CD14-positive monocyte (primary cell): ENCODE data around the gene C3orf18. TPM values are rescaled to one million over a fixed set of nuclear protein-coding genes. Genes with fewer than 3 reads are reported as not detected.

ENCODE experiments used
- DNase-seq, 3 donors: peaks; one replicate each; pipeline ENCODE4 v3.0.0-alpha.2; 2011 to 2022
- H2AFZ ChIP-seq: 2 replicates; pipeline ENCODE4 v1.6.0; 2012; ENCODE audit warnings: mild to moderate bottlenecking, low read depth, low read length, inconsistent platforms; ENCODE audit not compliant: insufficient read depth, poor library complexity, severe bottlenecking
- H3K27ac ChIP-seq, 2 donors: 1 replicate in 1 of 2; 2 replicates in 1 of 2; pipeline ENCODE4 v1.5.1; 2012 to 2013; ENCODE audit warnings: low read length in 2 of 2, control low read depth in 1 of 2, inconsistent platforms in 1 of 2, low read depth in 1 of 2, mild to moderate bottlenecking in 1 of 2
- H3K27me3 ChIP-seq, 2 donors: one replicate each; pipeline versions ENCODE4 v1.6.0 to v1.6.1; 2011 to 2013; ENCODE audit warnings: low read length in 2 of 2; ENCODE audit not compliant: control insufficient read depth in 2 of 2, insufficient read depth in 2 of 2
- H3K36me3 ChIP-seq, 2 donors: replicated peaks in 1 of 2; 1 replicate in 1 of 2; 2 replicates in 1 of 2; pipeline versions ENCODE4 v1.5.1 to v1.6.1; 2012 to 2013; ENCODE audit warnings: low read length in 2 of 2, control low read depth in 1 of 2, inconsistent platforms in 1 of 2, mild to moderate bottlenecking in 1 of 2; ENCODE audit not compliant: insufficient read depth in 2 of 2, control insufficient read depth in 1 of 2
- H3K4me1 ChIP-seq, 2 donors: 1 replicate in 1 of 2; 2 replicates in 1 of 2; pipeline versions ENCODE4 v1.5.1 to v1.6.1; 2012 to 2013; ENCODE audit warnings: low read length in 2 of 2, control low read depth in 1 of 2, inconsistent platforms in 1 of 2, mild to moderate bottlenecking in 1 of 2, moderate library complexity in 1 of 2; ENCODE audit not compliant: insufficient read depth in 2 of 2, control insufficient read depth in 1 of 2
- H3K4me2 ChIP-seq: replicated peaks from 2 replicates; pipeline ENCODE3; 2012; ENCODE audit warnings: low read length, moderate library complexity, mild to moderate bottlenecking; ENCODE audit not compliant: poor library complexity, severe bottlenecking; ENCODE audit errors: extremely low read depth
- H3K4me3 ChIP-seq, 3 experiments: fragments of 200-600 bp in 1 of 3; sonication (generic) in 1 of 3; replicated peaks in 1 of 3; 1 replicate in 2 of 3; 2 replicates in 1 of 3; pipeline ENCODE4 v1.5.1; 2011 to 2013; ENCODE audit warnings: low read length in 3 of 3, mild to moderate bottlenecking in 3 of 3, control low read depth in 2 of 3, low read depth in 2 of 3, inconsistent platforms in 1 of 3, moderate library complexity in 1 of 3
- H3K79me2 ChIP-seq: 2 replicates; pipeline ENCODE4 v1.6.0; 2012; ENCODE audit warnings: mild to moderate bottlenecking, control low read depth, inconsistent platforms, low read length, moderate library complexity; ENCODE audit not compliant: insufficient read depth
- H3K9ac ChIP-seq: 2 replicates; pipeline ENCODE4 v1.6.0; 2017; ENCODE audit warnings: low read length, mild to moderate bottlenecking; ENCODE audit not compliant: insufficient read depth, poor library complexity, severe bottlenecking
- H3K9me3 ChIP-seq, 2 donors: replicated peaks in 1 of 2; 1 replicate in 1 of 2; 2 replicates in 1 of 2; pipeline versions ENCODE4 v1.5.1 to v1.6.1; 2012 to 2013; ENCODE audit warnings: low read length in 2 of 2, control low read depth in 1 of 2; ENCODE audit not compliant: control insufficient read depth in 1 of 2, insufficient read depth in 1 of 2
- H4K20me1 ChIP-seq: 2 replicates; pipeline ENCODE4 v1.6.0; 2012; ENCODE audit warnings: mild to moderate bottlenecking, low read length, control low read depth, moderate library complexity; ENCODE audit not compliant: insufficient read depth
- H3K27ac Mint-ChIP-seq, 7 donors: one replicate each; pipeline ENCODE4 v1.8.0; 2020; ENCODE audit warnings: mild to moderate bottlenecking in 7 of 7, mixed read lengths in 7 of 7, moderate library complexity in 6 of 7, inconsistent platforms in 2 of 7
- H3K27me3 Mint-ChIP-seq, 3 donors: one replicate each; pipeline ENCODE4 v1.8.0; 2021 to 2022; ENCODE audit warnings: low read depth in 3 of 3, mild to moderate bottlenecking in 3 of 3, mixed read lengths in 3 of 3, moderate library complexity in 3 of 3, inconsistent platforms in 1 of 3
- H3K36me3 Mint-ChIP-seq, 2 donors: one replicate each; pipeline ENCODE4 v1.8.0; 2020; ENCODE audit warnings: mixed read lengths in 2 of 2, inconsistent platforms in 1 of 2, mild to moderate bottlenecking in 1 of 2
- H3K4me1 Mint-ChIP-seq: one replicate; pipeline ENCODE4 v1.8.0; 2020; ENCODE audit warnings: mild to moderate bottlenecking, mixed read lengths
- H3K4me3 Mint-ChIP-seq, 2 donors: one replicate each; pipeline ENCODE4 v1.8.0; 2020; ENCODE audit warnings: mild to moderate bottlenecking in 2 of 2, mixed read lengths in 2 of 2, moderate library complexity in 1 of 2
- H3K9me3 Mint-ChIP-seq, 7 donors: one replicate each; pipeline ENCODE4 v1.8.0; 2020 to 2022; ENCODE audit warnings: mixed read lengths in 7 of 7, mild to moderate bottlenecking in 6 of 7, moderate library complexity in 6 of 7, inconsistent platforms in 2 of 7
- WGBS: methylation state at CpG from one replicate; pipeline ENCODE4 v1.1.5; 2013; ENCODE audit warnings: missing lambda C conversion rate; ENCODE audit not compliant: insufficient coverage; 5-methylcytosine and 5-hydroxymethylcytosine counted together
- intact Hi-C, 2 donors: fragments of 100-400 bp; cut with micrococcal nuclease; formaldehyde crosslinking; loops; one replicate each; pipeline versions ENCODE4 v1.15.0 to v1.15.1; 2023
- polyA plus RNA-seq, 3 donors: library from polyadenylated mRNA; depleted of rRNA in 1 of 3; unstranded in 2 of 3; stranded (reverse) in 1 of 3; fragments of 300-500 nt in 2 of 3; fragments of >200 nt in 1 of 3; fragmentation: Illumina TruSeq in 2 of 3; gene quantifications; 1 replicate in 2 of 3; 2 replicates in 1 of 3; pipeline ENCODE4 v1.2.3, GENCODE V29; 2012 to 2021
- TF ChIP-seq, protein P1 (sequence below): fragments of 200-600 bp; IDR thresholded peaks from one replicate; pipeline ENCODE4 v1.8.0; 2022; ENCODE audit warnings: antibody characterized with exemption, mild to moderate bottlenecking

The C3orf18 gene
- polyA plus RNA-seq, 3 donors: 0.18 to 1.5 (median 0.76) TPM

DNA sequence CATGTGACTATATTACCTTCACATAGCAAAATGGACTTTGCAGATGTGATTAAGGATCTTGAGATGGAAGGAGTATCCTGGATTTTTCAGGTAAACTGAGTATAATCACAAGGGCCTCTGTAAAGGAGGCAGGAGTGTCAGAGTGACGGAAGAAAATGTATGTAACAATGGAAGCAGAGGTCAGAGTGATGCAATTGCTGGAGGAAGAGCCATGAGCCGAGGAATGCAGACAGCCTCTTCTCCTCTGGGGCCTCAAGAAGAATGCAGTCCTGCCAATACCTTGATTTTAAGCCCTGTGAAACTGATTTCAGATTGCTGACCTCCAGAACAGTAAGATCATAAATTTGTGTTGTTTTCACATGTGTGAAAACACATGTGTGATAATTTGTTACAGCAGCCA is 16.8 kb upstream of the C3orf18 start:
- DNase-seq: peak in 1 of 3 donors; percentile 16
- no peaks in the 10 kb centered on the region for H4K20me1 ChIP-seq
- H3K27ac ChIP-seq: peak overlapping the region in 1 of 2 donors; percentile 26
- peaks cover 23 to 27% of the 10 kb centered on the region in 2 donors for H3K4me1 ChIP-seq
- Mint-ChIP-seq H3K27ac (no peak overlapping the region), H3K4me3 (no peak overlapping the region), H3K9me3 (peaks cover 0 to 1% (median 0%) of the 10 kb centered on the region in 7 donors), H3K36me3 (peaks cover 18 to 40% of the 10 kb centered on the region in 2 donors), H3K4me1 (peaks cover 28% of the 10 kb centered on the region), H3K27me3 (peaks cover 0 to 2% (median 0%) of the 10 kb centered on the region in 3 donors)
- no peaks in the 10 kb centered on the region for H3K79me2 ChIP-seq
- H3K9me3 ChIP-seq: no peaks in the 10 kb centered on the region
- H3K4me2 ChIP-seq: no peak overlapping the region
- H3K36me3 ChIP-seq: peaks cover 10 to 25% of the 10 kb centered on the region in 2 donors
- H3K27me3 ChIP-seq: no peaks in the 10 kb centered on the region
- no peak overlapping the region for H3K9ac ChIP-seq
- no peak overlapping the region for H2AFZ ChIP-seq
- TF ChIP-seq, protein P1, sequence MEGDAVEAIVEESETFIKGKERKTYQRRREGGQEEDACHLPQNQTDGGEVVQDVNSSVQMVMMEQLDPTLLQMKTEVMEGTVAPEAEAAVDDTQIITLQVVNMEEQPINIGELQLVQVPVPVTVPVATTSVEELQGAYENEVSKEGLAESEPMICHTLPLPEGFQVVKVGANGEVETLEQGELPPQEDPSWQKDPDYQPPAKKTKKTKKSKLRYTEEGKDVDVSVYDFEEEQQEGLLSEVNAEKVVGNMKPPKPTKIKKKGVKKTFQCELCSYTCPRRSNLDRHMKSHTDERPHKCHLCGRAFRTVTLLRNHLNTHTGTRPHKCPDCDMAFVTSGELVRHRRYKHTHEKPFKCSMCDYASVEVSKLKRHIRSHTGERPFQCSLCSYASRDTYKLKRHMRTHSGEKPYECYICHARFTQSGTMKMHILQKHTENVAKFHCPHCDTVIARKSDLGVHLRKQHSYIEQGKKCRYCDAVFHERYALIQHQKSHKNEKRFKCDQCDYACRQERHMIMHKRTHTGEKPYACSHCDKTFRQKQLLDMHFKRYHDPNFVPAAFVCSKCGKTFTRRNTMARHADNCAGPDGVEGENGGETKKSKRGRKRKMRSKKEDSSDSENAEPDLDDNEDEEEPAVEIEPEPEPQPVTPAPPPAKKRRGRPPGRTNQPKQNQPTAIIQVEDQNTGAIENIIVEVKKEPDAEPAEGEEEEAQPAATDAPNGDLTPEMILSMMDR: no peak
- intact Hi-C loops: no loop called here
- WGBS: 13% methylated on average over 2 of the region's 2 CpGs
- H3K4me3 ChIP-seq: no peak overlapping the region

DNA sequence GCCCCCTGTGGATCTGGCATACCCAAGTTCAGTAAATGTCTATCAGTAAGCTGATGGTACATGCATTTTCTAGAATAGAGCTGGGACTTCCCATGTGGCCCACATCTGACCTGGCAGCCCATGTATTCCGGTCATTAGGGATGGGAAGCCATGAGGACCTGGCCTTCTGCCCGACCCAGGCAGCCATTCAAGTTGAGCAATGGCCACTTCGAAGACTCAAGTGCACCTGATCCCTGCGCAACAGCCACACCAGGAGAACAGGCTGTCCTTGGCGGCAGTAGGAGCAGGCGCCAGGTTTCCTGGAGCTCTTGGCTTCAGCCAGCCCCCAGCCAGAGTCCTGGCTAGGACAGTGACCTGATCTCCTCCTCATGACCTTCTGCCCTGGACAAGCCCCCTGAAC is 16.4 kb upstream of the C3orf18 start:
- DNase-seq: no peak
- intact Hi-C loops: no loop called here
- WGBS: 90% methylated on average over 6 of the region's 6 CpGs
- peaks cover 26% of the 10 kb centered on the region for H3K4me1 Mint-ChIP-seq
- Histone ChIP-seq H3K4me1 (peaks cover 18 to 22% of the 10 kb centered on the region in 2 donors), H4K20me1 (no peaks in the 10 kb centered on the region), H3K4me3 (no peak overlapping the region), H3K9ac (no peak overlapping the region), H3K36me3 (peaks cover 12 to 29% of the 10 kb centered on the region in 2 donors), H3K9me3 (no peaks in the 10 kb centered on the region), H2AFZ (no peak overlapping the region), H3K27ac (no peak overlapping the region), H3K79me2 (no peaks in the 10 kb centered on the region), H3K27me3 (no peaks in the 10 kb centered on the region), H3K4me2 (no peak overlapping the region)
- TF ChIP-seq, protein P1: no peak
- H3K36me3 Mint-ChIP-seq: peaks cover 23 to 43% of the 10 kb centered on the region in 2 donors
- H3K4me3 Mint-ChIP-seq: no peak overlapping the region
- peak overlapping the region in 3 of 7 donors; percentile 18 to 90 (median 70) for H3K27ac Mint-ChIP-seq
- peaks cover 0 to 1% (median 0%) of the 10 kb centered on the region in 7 donors for H3K9me3 Mint-ChIP-seq
- peaks cover 0 to 2% (median 0%) of the 10 kb centered on the region in 3 donors for H3K27me3 Mint-ChIP-seq
